Renal cortical epithelial cell (primary cell): ENCODE data around the gene VANGL2. TPM values are rescaled to one million over a fixed set of nuclear protein-coding genes. Genes with fewer than 3 reads are reported as not detected.
A peak's percentile ranks its signal among the peaks of the same experiment; 100 is the strongest.

Experiments used
- DNase-seq: peaks from one replicate; pipeline ENCODE4 v3.0.0-alpha.2; 2011; ENCODE audit warnings: low read depth
- total RNA-seq: library from RNA; depleted of rRNA; stranded (reverse); fragments of >200 nt; gene quantifications from 2 replicates; pipeline ENCODE4 v1.2.3, GENCODE V29; 2014

VANGL2 gene
- total RNA-seq, 1 donor from 2014 or later, result 17.7 TPM

GRCh38 chr1:160428655-160429054, 28.3 kb downstream of the VANGL2 start:
- peak; percentile 59 for DNase-seq

- DNase-seq, result no peak
These were observed 28.8 kb downstream of the VANGL2 start for GRCh38 chr1:160429125-160429561.

GRCh38 chr1:160429702-160430535, 29.6 kb downstream of the VANGL2 start:
- DNase-seq, result no peak

- DNase-seq, result no peak
These were observed 30.6 kb downstream of the VANGL2 start for GRCh38 chr1:160431006-160431405.

- DNase-seq, result no peak
These were observed 31.2 kb downstream of the VANGL2 start for GRCh38 chr1:160431571-160431970.

GRCh38 chr1:160432371-160432786, 32.0 kb downstream of the VANGL2 start:
- DNase-seq, result peak; percentile 2

- DNase-seq, result peak; percentile 8
These were observed 36.6 kb downstream of the VANGL2 start for GRCh38 chr1:160436966-160437365.

- no peak for DNase-seq
These were observed 37.3 kb downstream of the VANGL2 start for GRCh38 chr1:160437432-160438316.

GRCh38 chr1:160438317-160438918, 38.1 kb downstream of the VANGL2 start:
- DNase-seq, result no peak

- no peak for DNase-seq
These were observed 38.6 kb downstream of the VANGL2 start for GRCh38 chr1:160438935-160439334.

GRCh38 chr1:160439718-160440117, 39.4 kb downstream of the VANGL2 start:
- DNase-seq, result no peak

- no peak for DNase-seq
These were observed 46.7 kb downstream of the VANGL2 start for GRCh38 chr1:160446945-160447600.

GRCh38 chr1:160449494-160449893, 49.1 kb downstream of the VANGL2 start:
- no peak for DNase-seq

GRCh38 chr1:160451119-160451858, 50.9 kb downstream of the VANGL2 start:
- no peak for DNase-seq

- no peak for DNase-seq
These were observed 51.5 kb downstream of the VANGL2 start for GRCh38 chr1:160451859-160452232.

GRCh38 chr1:160453443-160453842, 53.1 kb downstream of the VANGL2 start:
- no peak for DNase-seq

- no peak for DNase-seq
These were observed 54.2 kb downstream of the VANGL2 start for GRCh38 chr1:160454371-160455152.

- DNase-seq, result no peak
These were observed 54.8 kb downstream of the VANGL2 start for GRCh38 chr1:160455153-160455517.

- DNase-seq, result no peak
These were observed 58.7 kb downstream of the VANGL2 start for GRCh38 chr1:160459056-160459455.

GRCh38 chr1:160459687-160460086, 59.3 kb downstream of the VANGL2 start:
- peak; percentile 16 for DNase-seq
